ENCODE measurements around the gene LRRFIP1.

The LRRFIP1 gene

GRCh38 chr2:237642038-237642734 lies 14.8 kb downstream of the LRRFIP1 start:
- DNase-seq: no peak

- no peak for DNase-seq
Observed at GRCh38 chr2:237643066-237643465, 15.7 kb downstream of the LRRFIP1 start.

GRCh38 chr2:237643582-237644380 lies 16.4 kb downstream of the LRRFIP1 start:
- DNase-seq: no peak

GRCh38 chr2:237644381-237644703 lies 17.0 kb downstream of the LRRFIP1 start:
- DNase-seq: no peak

- DNase-seq: no peak
Observed at GRCh38 chr2:237645261-237645660, 17.9 kb downstream of the LRRFIP1 start.

- no peak for DNase-seq
Observed at GRCh38 chr2:237647176-237648015, 20.0 kb downstream of the LRRFIP1 start.

GRCh38 chr2:237648016-237648381 lies 20.6 kb downstream of the LRRFIP1 start:
- no peak for DNase-seq

- no peak for DNase-seq
Observed at GRCh38 chr2:237649541-237650454, 22.4 kb downstream of the LRRFIP1 start.

GRCh38 chr2:237650455-237650850 lies 23.1 kb downstream of the LRRFIP1 start:
- DNase-seq: no peak

GRCh38 chr2:237651761-237652160 lies 24.4 kb downstream of the LRRFIP1 start:
- DNase-seq: no peak

- DNase-seq: no peak
Observed at GRCh38 chr2:237652181-237652580, 24.8 kb downstream of the LRRFIP1 start.

- no peak for DNase-seq
Observed at GRCh38 chr2:237652854-237653253, 25.5 kb downstream of the LRRFIP1 start.

- no peak for DNase-seq
Observed at GRCh38 chr2:237653776-237654558, 26.6 kb downstream of the LRRFIP1 start.

GRCh38 chr2:237657063-237657462 lies 29.7 kb downstream of the LRRFIP1 start:
- DNase-seq: no peak

- DNase-seq: no peak
Observed at GRCh38 chr2:237660381-237660900, 33.1 kb downstream of the LRRFIP1 start.

- DNase-seq: no peak
Observed at GRCh38 chr2:237661270-237661669, 33.9 kb downstream of the LRRFIP1 start.

- no peak for DNase-seq
Observed at GRCh38 chr2:237661799-237662328, 34.5 kb downstream of the LRRFIP1 start.

GRCh38 chr2:237662671-237663093 lies 35.3 kb downstream of the LRRFIP1 start:
- DNase-seq: peak; percentile 55

- no peak for DNase-seq
Observed at GRCh38 chr2:237663517-237664110, 36.2 kb downstream of the LRRFIP1 start.

GRCh38 chr2:237664151-237664550 lies 36.8 kb downstream of the LRRFIP1 start:
- no peak for DNase-seq

GRCh38 chr2:237665713-237666143 lies 38.3 kb downstream of the LRRFIP1 start:
- DNase-seq: no peak
